D341Med (cell line): Measurements from ENCODE around the gene ZNF319.

Experiments
- DNase-seq: peaks from one replicate; pipeline ENCODE4 v3.0.0; 2012; ENCODE audit warnings: low spot score

Gene ZNF319

GRCh38 chr16:58036943-58037342 lies 36.5 kb upstream of the ZNF319 start:
- DNase-seq: no peak

GRCh38 chr16:58035356-58036170 lies 35.1 kb upstream of the ZNF319 start:
- no peak for DNase-seq

- DNase-seq: no peak
These were observed 34.3 kb upstream of the ZNF319 start for GRCh38 chr16:58034774-58035173.

- no peak for DNase-seq
These were observed 33.7 kb upstream of the ZNF319 start for GRCh38 chr16:58034128-58034685.

GRCh38 chr16:58032710-58033293 lies 32.3 kb upstream of the ZNF319 start:
- DNase-seq: no peak

GRCh38 chr16:58031016-58031800 lies 30.7 kb upstream of the ZNF319 start:
- DNase-seq: peak; percentile 39

- DNase-seq: no peak
These were observed 29.8 kb upstream of the ZNF319 start for GRCh38 chr16:58030136-58030840.

GRCh38 chr16:58029410-58029809 lies 28.9 kb upstream of the ZNF319 start:
- DNase-seq: no peak

GRCh38 chr16:58028541-58029070 lies 28.1 kb upstream of the ZNF319 start:
- no peak for DNase-seq

- DNase-seq: no peak
These were observed 27.5 kb upstream of the ZNF319 start for GRCh38 chr16:58027916-58028455.

- peak; percentile 59 for DNase-seq
These were observed 26.9 kb upstream of the ZNF319 start for GRCh38 chr16:58027161-58027915.

GRCh38 chr16:58026705-58027160 lies 26.3 kb upstream of the ZNF319 start:
- DNase-seq: peak; percentile 64

- peak; percentile 73 for DNase-seq
These were observed 25.8 kb upstream of the ZNF319 start for GRCh38 chr16:58026139-58026704.

- peak; percentile 89 for DNase-seq
These were observed 25.1 kb upstream of the ZNF319 start, which contains the start of gene MMP15 for GRCh38 chr16:58025351-58026138. TSS of gene MMP15 (plus strand) at chr16:58025754. CDS start at chr16:58026351, 597 bp downstream.

GRCh38 chr16:58024486-58025350 lies 24.2 kb upstream of the ZNF319 start:
- peak; percentile 22 for DNase-seq

GRCh38 chr16:58022601-58023371 lies 22.3 kb upstream of the ZNF319 start:
- peak; percentile 56 for DNase-seq
